ENCODE measurements around the gene SMAP2.
"Not testable (repeated sequence)": the region's sequence is repeated elsewhere in the genome, so short reads cannot be mapped to it uniquely, and the experiment has no call there.

SMAP2 gene

DNA sequence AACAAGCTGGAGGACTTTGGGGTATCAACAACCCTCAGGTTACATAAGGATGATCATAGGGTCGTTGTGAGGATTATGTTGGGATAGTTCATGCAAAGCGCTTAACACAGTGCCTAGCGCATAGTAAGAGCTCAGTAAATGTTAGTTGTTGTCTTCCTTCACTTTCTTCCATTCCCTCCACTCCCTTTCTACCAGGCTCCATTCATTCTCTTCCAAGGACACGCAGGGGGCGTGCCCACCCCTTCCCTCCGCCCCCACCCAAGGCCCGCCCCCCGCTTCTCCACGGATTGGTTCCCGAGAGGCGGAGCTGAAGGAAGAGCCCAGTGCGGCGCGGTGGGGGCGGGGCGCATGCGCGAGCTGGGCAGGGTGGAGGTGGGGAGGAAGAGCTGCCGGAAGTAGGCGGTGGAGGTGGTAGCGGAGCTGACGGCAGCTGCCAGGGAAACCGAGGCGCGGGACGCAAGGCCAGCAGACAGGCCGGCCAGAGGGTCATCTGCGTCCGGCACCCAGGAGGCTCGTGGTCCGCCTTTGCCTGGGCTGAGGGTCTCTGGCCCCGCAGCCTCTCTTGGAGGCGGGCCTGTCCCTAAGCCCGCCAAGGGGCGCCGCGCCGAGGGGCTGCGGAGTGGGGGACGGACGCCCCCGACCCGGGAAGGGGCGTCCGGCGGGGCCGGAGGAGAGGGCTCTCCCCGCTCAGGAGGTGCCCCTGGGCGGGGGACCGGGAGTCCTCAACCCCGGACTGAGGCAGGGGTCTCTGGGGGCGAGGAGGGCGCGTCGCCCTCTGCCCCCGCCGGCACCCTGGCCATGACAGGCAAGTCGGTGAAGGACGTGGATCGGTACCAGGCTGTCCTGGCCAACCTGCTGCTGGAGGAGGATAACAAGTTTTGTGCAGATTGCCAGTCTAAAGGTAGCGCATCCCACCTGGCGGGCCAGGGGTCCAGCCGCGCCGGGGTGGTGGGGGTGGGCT, at the start of gene SMAP2:
SMAP2 (plus strand) TSS at position 405 of the 961 bp plus-strand sequence; CDS start at position 799, 394 bp downstream.
- peak; percentile 90 for DNase-seq (ENCODE audit: low spot score)

DNA sequence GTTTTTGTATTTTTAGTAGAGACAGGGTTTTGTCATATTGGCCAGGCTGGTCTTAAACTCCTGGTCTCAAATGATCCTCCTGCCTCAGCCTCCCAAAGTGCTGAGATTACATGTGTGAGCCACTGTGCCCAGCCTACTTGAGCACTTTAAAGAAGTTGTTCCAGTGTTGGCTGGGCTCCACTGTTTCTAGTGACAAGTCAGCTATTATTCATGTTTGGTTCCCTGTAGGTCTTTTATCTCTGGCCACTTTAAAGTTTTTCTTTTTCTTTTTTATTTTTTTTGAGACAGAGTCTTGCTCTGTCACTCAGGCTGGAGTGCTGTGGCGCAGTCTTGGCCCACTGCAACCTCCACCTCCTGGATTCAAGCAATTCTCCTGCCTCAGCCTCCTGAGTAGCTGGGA, 42.1 kb upstream of the SMAP2 start:
- not testable (repeated sequence) for DNase-seq (ENCODE audit: low spot score)

DNA sequence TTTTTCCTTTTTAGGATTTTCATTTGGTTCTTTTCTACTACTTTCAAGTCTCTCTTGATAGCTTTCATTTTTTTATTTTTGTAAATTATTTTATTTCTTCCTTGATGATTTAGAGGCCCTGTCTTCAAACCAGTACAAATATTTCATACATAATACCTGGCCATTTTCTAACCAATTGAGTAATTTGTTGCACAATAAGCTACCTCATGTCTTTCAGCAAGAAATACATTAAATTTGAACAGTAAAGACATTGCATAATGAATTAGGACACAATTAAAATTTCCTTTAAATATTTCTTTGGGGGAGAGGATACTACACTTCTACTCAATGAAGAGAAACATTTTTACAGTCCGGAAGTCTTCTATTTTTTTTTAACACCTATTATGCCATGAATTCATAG, 40.8 kb upstream of the SMAP2 start:
- DNase-seq (ENCODE audit: low spot score), result no peak

DNA sequence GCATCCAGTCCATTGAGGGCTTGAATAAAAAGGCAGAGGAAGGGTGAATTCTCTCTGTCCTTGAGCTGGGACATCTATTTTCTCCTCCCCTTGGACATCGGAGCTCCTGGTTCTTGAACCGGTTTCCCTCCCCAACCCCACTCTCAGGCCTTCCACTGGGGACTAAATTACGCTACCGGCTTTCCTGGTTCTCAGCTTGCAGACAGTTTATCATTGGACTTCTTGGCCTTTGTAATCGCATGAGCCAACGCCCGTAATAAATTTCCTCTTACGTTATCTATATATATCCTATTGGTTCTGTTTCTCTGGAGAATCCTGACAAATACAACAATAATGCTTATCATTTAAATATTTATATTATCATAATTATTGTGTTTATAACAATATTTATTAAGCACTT, 36.1 kb upstream of the SMAP2 start:
- no peak for DNase-seq (ENCODE audit: low spot score)

DNA sequence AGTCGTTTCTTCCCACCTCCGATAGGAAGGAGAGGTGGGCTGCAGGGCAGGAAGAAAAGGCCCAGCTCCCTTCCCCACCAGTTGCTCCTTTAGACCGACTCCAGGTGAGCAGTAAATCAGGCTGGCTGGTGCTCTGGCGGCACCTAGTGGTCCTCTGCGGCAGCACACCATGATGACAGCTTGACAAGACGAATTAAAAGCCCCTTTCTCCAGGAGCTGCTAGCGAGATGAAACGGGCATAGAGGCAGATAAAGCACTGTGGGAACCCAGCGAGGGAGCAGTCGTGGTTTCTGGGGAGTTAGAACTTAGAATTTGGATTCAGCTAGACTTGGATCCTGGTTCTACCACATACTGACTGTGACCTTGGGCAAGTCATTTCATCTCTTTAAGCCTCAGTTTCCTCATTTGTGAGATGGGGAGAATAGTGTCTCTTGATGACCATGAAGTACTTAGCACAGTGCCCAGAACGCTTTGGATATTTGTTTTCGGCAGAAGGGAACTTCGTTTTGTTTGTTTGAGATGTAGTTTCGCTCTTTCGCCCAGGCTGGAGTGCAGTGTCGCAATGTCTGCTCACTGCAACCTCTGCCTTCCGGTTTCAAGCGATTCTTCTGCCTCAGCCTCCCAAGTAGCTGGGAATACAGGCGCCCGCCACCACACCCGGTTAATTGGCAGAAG, 34.6 kb upstream of the SMAP2 start:
- peak; percentile 70 for DNase-seq (ENCODE audit: low spot score)

DNA sequence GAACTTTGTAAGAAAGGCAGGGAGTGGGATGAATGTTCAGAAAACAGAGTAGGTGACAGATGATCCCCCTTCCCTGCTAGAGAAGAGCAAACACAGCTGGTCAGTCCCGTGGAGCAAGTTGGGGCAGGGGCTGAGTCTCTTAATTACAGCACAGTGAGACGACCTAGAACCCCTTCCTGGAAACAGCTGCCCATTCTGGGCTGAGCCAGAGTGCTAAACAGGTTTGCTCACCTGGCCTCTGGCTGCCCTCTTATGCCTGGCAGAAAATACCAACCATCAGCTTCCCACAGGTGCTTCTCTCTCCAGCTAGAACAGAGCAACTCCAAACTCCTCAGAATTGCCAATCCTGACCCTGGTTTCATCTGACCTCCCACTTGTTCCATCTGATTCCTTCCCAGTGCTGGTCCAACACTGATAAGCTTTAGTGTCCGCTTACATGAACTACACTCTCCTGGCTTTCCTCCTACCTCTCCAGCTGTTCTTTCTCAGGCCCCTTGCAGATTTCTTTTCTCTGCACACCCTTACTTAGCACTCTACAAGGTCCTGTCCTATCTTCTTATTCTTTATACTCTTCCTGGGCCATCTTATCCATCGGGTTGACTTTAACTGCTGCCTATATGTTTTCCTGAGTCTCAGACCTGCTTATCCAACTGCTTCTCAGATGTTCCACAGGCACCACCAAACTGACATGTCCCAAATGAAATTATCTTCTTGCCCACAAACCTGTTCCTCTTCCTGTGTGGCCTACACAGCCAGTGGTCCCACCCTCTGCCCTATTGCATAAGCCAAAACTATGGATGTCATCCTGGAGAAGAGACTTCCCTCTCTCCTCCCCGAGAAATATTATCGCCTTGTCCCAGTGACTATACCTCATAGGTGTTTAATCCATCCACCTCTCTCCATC, 33.9 kb upstream of the SMAP2 start:
- no peak for DNase-seq (ENCODE audit: low spot score)

DNA sequence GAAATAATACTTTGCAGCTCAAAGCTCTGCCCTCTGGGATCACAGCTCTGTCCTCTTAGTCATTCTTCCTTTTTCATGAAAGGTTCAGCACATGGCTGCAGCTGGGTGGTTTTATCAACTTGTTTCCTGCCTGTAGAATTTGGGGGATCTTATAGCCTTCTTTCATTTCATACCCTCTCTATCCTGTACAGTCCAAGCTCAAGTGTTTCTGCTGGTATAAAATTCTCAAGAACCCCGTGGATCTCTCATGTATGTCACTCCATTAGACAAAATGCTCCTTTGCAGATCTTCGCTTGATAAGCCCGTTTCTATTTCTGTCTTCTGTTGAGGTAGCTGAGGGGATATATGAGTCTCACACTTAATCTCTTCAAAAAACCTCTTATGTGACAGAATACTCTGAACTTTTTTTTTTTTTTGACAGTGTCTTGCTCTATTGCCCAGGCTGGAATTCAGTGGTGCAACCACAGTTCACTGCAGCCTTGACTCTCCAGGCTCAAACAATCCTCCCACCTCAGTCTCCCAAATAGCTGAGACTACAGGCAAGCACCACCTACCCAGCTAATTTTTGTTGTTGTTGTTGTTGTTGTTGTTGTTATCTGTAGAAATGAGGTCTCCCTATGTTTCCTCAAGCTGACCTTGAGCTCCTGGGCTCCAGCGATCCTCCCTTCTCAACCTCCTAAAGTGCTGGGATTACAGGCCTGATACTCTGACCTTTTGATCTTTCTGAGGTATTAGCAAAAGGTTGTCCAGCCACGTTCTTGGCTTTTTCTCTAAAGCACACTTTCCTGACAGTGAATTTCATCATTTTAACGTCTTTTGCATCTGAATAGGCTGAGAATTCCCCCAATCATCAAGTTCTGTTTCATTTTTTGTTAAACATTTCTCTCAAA, 31.8 kb upstream of the SMAP2 start:
- no peak for DNase-seq (ENCODE audit: low spot score)

DNA sequence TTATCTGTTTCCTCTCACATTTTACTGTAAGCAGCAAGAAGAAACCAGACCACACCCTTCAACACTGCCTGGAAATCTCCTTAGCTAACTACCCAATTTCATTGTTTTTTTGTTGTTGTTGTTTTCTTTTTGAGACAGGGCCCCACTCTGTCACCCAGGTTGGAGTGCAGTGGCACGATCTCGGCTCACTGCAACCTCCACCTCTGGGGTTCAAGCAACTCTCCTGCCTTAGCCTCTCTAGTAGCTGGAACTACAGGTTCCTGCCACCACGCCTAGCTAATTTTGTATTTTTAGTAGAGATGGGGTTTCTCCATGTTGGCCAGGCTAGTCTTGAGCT, 31.2 kb upstream of the SMAP2 start:
- DNase-seq (ENCODE audit: low spot score), result not testable (repeated sequence)

DNA sequence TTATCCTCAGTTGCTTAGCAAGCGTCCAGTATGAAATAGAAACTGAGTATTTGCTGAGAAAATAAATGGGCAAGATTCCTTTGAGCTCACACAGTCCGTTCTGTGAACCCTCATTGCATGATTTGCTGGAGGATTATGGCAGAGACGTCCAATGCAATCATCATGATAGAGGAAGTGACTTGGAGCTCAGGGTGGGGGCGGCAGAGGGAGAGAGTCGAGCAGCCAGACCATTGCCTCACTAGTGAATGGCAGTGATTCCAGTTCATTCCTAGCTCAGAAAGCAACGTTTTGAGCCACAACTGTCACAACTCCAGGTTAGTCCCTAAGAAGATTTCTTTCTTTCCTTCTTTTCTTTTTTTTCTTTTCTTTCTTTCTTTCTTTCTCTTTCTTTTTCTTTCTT, 28.9 kb upstream of the SMAP2 start:
- peak; percentile 37 for DNase-seq (ENCODE audit: low spot score)

DNA sequence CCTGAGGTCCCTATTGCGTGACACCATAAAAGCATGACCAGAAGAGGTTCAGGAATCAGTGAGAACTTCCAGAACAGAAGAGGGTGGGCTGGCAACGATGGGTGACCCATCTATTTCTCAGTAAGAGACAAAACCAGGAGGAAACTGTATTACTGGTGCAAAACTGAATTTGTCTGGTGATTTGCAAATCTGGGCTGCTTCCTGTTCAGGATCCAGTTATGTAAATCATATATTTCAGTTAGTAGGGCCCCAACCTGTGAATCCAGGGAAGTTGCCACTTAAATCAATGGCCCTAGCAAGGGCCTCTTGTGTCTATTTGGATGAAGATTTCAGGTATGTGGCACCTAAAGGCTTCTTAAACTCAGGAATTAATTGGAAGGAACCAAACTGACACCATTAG, 23.1 kb upstream of the SMAP2 start:
- no peak for DNase-seq (ENCODE audit: low spot score)

DNA sequence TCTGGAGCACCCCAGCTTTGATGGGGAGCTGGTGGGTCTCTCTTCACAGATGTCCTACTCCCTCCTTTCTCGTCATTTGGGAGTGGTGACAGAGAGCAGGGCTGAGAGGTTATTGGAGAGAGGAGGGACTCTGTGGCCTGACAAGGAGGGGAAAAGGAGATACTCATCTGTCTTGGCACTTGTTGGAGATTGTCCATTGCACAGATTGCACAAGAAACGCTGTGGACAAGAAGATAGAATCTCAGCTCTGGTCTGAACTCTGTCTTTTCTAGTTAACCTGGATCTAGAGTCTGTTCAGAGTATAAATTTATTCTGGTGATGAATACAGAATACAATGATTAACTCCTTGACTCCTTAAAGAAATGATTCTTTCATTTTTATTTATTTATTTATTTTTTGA, 22.4 kb upstream of the SMAP2 start:
- DNase-seq (ENCODE audit: low spot score), result no peak

DNA sequence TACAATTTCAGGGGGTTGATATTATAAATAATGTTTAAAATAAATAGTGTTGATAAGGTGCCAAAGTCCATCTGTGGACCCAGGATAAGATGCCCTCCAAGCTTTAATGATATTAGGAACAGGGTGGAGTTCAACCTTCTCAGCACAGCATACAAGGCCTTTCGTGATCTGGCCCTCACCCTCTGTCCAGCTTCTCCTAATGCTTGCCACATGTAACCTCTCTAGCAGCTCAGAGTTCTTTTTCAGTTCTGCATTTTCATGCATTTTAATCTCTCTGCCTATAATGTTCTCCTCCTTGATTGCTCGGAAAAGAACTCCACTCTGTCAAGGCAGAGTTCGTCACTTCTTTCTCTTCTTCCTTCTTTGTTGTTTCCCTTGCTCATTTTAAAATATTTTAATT, 21.4 kb upstream of the SMAP2 start:
- DNase-seq (ENCODE audit: low spot score), result no peak

DNA sequence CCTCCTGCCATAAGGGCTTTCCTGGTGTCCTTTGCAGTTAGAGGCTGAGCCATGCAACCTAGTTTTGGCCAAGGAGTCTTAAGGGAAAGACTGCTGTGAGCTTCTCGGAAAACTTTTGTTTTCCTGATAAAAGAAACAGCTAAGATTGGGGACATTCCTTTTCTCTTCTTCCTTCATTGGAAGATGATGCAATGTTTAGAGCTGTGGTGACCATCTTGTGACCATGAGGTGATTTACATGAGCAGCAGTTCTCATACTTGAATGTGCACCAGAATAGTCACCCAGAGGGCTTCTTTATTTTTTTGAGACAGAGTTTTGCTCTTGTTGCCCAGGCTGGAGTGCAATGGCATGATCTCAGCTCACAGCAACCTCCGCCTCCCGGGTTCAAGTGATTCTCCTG, 20.4 kb upstream of the SMAP2 start:
- no peak for DNase-seq (ENCODE audit: low spot score)

DNA sequence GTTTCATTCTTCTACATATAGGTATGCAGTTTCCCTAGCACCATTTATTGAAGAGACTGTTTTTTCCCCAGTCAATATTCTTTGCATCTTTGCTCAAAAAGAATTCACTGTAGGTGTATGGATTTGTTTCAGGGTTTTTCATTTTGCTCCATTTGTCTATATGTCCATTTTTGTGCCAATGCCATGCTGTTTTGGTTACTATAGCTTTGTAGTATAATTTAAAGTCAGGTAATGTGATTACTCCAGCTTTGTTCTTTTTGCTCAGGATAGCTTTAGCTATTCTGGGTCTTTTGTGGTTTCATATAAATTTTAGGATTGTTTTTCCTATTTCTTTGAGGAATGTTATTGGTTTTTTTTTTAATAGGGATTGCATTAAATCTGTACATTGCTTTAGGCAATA, 15.9 kb upstream of the SMAP2 start:
- no peak for DNase-seq (ENCODE audit: low spot score)

DNA sequence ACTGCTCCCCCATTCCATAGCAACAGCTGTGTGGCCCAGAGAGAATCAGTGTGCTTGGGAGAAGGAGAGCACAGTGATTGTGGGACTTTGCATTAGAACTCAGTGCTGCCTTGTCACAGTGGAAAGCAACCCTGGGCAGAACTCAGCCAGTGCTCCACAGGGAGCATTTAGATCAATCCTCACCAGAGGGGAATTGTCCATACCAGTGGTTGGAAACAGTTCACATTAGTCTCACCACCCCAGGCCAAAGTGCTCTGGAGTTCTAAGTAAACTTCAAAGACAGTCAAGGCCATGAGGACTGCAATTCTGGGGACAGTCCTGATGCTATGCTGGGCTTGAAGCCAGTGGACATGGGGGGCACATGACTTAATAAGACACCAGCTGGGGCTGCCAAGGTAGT, 12.9 kb upstream of the SMAP2 start:
- no peak for DNase-seq (ENCODE audit: low spot score)

DNA sequence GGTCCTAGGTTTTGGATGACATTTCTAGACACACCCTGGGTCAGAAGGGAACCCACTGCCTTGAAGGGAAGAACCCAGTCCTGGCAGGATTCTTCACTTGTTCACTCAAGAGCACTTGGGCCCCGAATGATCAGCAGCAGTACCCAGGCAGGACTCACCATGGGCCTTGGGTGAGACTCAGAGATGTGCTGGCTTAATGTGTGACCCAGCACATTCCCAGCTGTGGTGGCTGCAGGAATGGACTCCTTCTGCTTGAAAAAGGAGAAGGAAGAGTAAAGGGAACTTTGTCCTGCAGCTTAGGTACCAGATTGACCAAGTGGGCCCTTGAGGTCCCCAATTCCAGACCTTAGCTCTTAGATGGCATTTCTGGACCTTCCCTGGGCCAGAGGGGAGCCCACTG, 12.3 kb upstream of the SMAP2 start:
- no peak for DNase-seq (ENCODE audit: low spot score)

DNA sequence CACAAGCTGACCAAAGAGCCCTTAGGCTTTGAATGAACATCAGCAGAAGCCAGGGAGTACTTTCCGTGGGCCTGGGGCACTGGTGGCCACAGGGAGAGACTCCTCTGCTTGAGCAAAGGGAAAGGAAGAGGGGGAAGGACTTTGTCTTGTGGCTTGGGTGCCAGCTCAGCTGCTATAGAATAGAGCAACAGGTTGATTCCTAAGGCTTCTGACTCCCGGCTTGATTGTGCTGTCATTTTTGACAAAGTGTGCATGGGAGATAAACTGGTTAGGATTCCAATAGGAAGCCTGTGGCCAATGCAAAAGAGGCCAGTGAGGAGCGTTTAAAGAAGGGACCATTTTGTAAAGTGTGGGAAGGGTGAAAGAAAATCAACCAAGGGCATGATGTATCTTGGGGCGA, 11.9 kb upstream of the SMAP2 start:
- DNase-seq (ENCODE audit: low spot score), result no peak

DNA sequence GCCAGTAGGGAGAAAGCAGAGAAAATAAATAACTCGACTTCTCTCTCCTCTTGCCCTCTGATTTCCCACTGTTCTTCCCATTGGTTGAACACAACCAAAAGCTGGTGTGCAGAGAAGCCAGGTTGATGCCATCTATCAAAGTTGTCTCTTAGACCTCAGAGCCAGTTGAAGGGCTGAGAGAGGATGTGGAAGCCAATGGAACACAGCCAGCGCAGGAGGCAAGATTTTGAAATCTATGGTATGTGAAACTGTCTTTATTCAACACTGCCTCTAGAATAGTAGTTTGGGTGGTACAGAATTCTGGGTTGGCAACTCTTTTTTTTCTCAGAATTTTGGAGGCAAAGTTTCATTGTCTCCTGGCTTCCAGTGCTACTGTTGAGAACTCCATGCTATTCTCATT, 11.3 kb upstream of the SMAP2 start:
- DNase-seq (ENCODE audit: low spot score), result no peak

DNA sequence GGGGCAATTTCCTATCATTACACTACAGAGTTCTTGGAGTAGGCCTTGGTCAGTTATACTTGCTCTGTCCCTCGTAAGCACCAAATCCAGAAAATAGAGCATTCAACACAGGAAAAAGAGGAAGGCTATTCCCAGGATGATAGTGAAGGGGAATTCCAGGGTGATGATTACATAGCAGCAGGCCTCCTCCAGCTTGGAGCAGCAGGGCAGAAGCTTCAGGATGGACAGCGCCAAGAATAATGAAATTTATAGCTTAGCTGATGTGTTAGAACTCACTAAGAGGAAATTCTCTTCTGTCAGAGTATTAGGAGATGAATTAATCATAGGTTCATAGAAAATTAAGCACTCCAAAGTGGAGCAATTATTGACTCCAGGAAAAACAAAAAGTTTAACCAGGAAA, 10.8 kb upstream of the SMAP2 start:
- DNase-seq (ENCODE audit: low spot score), result no peak

DNA sequence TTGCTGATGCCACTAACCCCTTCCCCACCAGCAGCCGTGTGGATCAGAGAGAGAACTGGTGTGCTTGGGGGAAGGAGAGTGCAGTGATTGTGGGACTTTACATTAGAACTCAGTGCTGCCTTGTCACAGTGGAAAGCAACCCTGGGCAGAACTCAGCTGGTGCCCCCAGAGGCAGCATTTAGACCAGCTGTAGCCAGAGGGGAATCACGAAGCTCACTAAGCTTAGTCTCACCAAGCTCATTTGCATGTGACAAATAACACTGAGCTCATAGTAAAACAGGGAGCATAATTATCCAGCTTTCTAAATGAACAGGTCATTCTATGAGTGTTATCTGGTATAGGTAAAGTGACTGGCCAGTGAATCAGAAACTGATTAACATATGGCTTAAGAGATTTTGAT, 9.8 kb upstream of the SMAP2 start:
- no peak for DNase-seq (ENCODE audit: low spot score)

DNA sequence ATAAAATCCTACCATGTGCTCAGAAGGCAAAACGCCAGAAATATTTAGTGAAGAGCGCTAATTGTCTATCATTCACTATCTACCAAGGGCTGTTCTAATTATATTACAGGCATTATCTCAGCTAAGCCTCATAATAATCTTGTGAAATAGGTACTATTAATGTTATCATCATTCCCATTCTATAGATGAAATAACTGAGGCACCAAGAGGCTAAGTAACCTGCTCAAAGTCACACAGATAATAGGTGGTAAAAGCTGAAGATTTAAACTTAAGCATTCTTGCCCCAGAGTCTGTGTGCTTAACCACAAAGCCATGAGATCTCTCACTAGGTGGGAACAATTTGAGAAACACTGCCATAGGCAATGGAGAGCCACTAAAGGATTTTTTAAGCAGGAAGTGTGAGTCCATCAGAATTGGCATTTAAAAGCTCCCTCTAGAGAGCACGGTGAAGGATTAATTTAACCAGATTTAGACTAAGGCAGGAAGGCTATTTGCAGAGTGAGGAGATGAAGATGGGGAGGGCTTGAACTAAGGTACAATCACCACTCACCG, 1.7 kb upstream of the SMAP2 start:
- no peak for DNase-seq (ENCODE audit: low spot score)

All from kidney capillary endothelial cell (primary cell).